Measurements from ENCODE around the gene CNTNAP2.

GRCh38 chr7:147251751-147252325 lies 1135.2 kb downstream of the CNTNAP2 start:
- TF ChIP-seq YEATS2 (CRISPR knock-in tag; IDR thresholded peaks at IDR 0.05; ENCODE audit: borderline replicate concordance) = no peak
- TF ChIP-seq POLR2A (IDR thresholded peaks at IDR 0.05; ENCODE audit: insufficient read depth in 1 of 2, low read depth in 2 of 2, low read length in 2 of 2) = no peak
- TF ChIP-seq MTA3 (CRISPR knock-in tag; IDR thresholded peaks at IDR 0.05) = no peak
- no peak for TF ChIP-seq TMF1 (CRISPR knock-in tag; IDR thresholded peaks at IDR 0.05; ENCODE audit: low read depth)
- TF ChIP-seq ZNF274 (CRISPR knock-in tag; IDR thresholded peaks at IDR 0.05) = no peak
- TF ChIP-seq ZNF350 (CRISPR knock-in tag; IDR thresholded peaks at IDR 0.05; ENCODE audit: borderline replicate concordance, low read depth) = no peak
- no peak for TF ChIP-seq ZBTB43 (CRISPR knock-in tag; conservative IDR thresholded peaks at IDR 0.05)
- no peak for TF ChIP-seq FOXJ3 (CRISPR knock-in tag; IDR thresholded peaks at IDR 0.05; ENCODE audit: borderline replicate concordance)
- no peak for TF ChIP-seq POLR2AphosphoS5 (IDR thresholded peaks at IDR 0.05; ENCODE audit: low read depth, low read length)
- TF ChIP-seq NFATC3 (CRISPR knock-in tag; IDR thresholded peaks at IDR 0.05) = no peak
- TF ChIP-seq MEF2D (CRISPR knock-in tag; IDR thresholded peaks at IDR 0.05) = no peak
- no peak for TF ChIP-seq ETV6 (CRISPR knock-in tag; conservative IDR thresholded peaks at IDR 0.05)
